GM21717 (cell line): ENCODE data around the gene COL26A1.
"Not testable (repeated sequence)": the region's sequence is repeated elsewhere in the genome, so short reads cannot be mapped to it uniquely, and the experiment has no call there.

Experiments
- ATAC-seq: cut with Tn5 transposase; IDR thresholded peaks from one replicate; pipeline ENCODE4 v1.9.1; 2021; ENCODE audit warnings: mild to moderate bottlenecking, moderate library complexity; ENCODE audit not compliant: unreplicated experiment

The COL26A1 gene

DNA sequence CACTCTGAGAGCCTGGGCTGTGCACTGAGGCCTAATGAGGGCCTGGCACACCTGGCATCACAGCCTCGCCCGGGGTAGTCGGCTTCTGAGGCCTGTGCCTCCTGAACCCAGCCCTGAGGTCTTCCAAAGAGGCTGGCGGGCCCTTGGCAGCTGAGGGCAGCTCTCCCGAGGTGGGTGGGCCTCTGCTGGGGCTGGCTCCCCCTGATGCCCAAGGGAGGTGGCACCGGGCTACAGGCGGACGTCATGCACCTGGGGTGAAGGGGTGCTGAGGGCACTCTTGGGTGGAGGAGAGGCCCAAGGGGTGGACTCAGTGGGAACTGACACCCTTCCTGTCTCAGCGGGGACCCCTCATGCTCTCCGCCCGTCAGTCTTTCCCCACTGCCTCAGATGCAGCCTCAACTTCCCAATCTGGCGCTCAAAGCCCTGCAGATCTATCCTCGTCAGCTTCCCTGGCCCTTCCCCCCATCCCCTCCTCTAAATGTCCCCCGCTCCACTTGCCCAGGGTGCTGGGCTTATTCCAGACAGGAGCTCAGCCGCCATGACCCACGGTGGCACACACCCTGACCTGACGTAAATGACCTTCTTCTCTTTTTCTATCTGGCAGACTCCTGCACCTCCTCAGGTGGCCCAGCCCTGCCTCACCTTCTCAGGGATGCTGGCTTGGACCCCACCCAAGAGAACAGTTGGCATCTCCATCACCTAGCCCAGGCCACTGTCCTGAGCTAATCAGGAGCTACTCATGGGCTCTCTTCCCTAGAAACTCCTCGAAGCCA is 228.2 kb downstream of the COL26A1 start:
- ATAC-seq, result no peak

DNA sequence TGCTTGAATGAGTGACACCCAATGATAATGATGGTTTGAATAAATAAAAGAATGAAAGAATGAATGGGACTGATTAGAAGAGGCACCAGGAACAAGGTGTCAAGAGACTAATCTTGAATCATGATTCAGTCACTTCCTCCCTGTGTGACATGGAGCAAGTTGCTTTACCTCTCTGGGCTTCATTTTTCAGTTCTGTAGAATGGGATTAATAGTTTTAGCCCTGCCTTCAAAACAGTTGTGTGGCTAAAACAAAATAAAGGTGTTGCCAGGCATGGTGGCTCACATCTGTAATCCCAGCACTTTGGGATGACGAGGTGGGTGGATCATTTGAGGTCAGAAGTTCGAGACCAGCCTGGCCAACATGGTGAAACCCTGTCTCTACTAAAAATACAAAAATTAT is 228.8 kb downstream of the COL26A1 start:
- ATAC-seq, result no peak

DNA sequence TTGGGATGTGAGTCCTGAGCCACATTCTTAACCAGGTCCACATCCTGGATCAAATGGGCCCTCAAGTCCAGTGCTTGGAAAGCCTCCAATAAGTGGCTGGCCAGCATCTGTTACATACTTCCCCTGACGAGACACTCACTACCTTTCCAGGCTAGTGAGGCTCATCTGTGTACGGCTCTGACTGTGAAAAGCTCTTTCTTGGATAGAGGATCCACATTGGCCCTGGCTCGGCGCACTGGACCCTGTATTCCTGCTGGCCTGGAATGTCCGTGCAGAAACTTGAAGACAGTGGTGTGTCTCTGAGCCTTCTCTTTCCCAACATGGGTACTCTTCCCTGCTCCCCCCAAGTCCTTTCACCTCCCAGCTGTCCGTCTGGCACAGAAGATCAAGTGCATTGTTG is 230.9 kb downstream of the COL26A1 start:
- ATAC-seq, result no peak

- ATAC-seq, result no peak
Observed at GRCh38 chr7:101594790-101595189, 232.1 kb downstream of the COL26A1 start.

DNA sequence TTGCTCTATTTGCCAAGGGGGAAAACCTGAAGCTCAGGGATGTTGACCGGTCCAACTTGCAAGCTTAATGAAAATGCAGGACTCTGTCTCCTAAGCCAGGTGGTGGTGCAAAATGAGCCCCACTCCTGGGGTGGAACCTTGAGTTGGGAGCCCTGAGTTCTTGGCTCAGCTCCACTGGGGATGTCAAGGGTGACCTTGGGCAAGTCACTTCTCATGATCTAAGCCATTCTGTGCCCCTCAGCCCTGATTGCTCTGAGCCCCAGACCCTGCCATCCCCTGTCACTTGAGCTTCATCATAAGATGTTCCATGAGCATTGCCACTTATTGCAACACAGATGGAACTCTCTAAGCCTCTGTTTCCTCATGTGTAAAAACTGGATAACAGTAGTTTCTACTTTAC is 232.6 kb downstream of the COL26A1 start:
- ATAC-seq, result no peak

- no peak for ATAC-seq
Observed at GRCh38 chr7:101595766-101596537, 233.3 kb downstream of the COL26A1 start.

- ATAC-seq, result no peak
Observed at GRCh38 chr7:101596898-101597297, 234.2 kb downstream of the COL26A1 start.

- ATAC-seq, result no peak
Observed at GRCh38 chr7:101597941-101598340, 235.3 kb downstream of the COL26A1 start.

GRCh38 chr7:101598422-101598985 is 235.8 kb downstream of the COL26A1 start:
- ATAC-seq, result no peak

DNA sequence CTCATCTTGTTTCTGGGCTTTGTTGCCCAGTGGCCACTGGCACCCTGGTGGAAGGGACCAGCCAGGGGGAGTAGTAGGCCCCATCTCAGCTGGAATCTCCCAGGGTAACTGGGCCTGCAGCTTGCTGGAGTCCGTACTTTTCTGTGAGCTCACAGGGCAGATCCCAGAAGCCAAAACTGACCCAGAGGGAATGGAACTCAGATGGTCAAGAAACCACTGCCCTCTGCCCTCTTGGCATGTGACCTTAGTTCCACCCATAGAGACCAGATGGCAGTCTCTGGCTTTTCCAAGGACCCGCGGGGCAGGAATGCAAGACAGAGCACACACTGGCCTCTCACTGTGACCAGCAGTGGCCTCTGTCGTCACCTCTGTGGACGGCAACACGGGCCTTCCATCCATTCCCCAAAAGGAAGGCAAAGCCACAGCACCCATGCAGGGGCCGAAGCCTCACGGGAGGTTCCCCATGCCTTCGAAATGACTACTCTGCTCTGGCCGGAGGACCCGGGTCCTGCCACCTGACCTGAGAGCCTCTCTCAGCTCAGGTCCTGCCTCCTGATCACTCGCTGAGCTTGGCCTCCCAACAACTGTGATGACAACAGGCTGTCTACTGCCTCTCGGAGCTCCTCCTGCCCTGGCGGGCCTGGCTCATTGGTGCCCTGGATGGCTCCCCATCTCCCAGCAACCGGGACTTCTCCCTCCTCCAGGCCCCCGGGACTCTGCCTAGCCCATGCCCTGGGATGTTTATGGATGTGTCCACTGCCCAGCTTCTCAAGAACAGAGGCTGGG is 236.5 kb downstream of the COL26A1 start:
- ATAC-seq, result no peak

DNA sequence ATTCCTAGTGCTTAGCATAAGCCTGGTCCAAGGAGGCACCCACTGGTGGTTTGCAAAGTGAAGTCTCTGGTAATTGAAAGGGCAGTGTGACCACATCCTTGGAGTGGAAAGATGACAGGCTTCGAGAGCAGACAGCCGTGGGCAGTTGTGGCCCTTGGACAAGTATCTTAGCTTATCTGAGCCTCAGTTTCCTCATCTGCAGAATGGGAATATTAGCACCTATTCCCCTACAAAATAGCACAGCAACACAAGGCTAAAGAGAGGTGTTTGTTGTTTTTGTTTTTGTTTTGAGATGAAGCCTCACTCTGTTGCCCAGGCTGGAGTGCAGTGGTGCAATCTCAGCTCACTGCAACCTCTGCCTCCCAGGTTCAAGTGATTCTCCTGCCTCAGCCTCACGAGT is 237.1 kb downstream of the COL26A1 start:
- no peak for ATAC-seq

GRCh38 chr7:101602082-101602481 is 239.4 kb downstream of the COL26A1 start:
- no peak for ATAC-seq

DNA sequence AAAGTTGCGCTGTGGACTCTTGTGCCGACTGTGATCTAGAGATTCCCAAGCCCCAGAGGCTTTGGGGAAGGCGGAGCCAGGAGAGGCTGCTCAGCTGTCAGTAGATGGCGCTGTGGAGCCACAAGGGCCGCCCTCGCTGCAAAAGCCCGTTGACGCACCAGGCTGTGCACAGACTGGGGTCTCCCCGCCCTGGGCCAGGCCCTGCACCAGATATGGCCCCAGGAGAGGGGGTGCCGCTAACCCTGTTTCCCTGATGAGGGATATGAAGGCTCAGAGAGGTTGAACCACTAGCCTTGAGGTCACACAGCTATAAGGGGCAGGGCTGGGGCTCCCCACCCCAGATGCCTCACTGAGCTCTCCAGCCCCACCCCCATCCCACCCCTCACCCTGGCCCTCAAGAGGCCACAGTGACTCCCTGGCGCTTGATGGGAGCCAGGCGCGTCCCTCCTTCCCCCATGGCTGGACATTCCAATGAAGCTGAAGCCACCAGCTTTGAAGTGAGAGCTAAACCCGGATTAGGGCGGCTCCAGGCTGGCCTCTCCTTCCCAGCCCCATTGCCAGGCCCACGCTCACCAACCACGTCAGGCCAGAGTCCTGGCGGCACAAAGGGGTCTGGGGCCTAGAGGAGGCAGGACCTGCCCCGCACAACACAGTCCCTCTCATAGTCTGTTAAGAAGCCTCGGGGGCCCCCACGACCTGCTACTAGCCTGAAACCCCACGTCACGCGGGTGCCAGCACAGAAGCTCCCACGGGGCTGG is 240.0 kb downstream of the COL26A1 start:
- no peak for ATAC-seq

- no peak for ATAC-seq
Observed at GRCh38 chr7:101604331-101604933, 241.8 kb downstream of the COL26A1 start.

GRCh38 chr7:101604934-101605332 is 242.3 kb downstream of the COL26A1 start:
- not testable (repeated sequence) for ATAC-seq

DNA sequence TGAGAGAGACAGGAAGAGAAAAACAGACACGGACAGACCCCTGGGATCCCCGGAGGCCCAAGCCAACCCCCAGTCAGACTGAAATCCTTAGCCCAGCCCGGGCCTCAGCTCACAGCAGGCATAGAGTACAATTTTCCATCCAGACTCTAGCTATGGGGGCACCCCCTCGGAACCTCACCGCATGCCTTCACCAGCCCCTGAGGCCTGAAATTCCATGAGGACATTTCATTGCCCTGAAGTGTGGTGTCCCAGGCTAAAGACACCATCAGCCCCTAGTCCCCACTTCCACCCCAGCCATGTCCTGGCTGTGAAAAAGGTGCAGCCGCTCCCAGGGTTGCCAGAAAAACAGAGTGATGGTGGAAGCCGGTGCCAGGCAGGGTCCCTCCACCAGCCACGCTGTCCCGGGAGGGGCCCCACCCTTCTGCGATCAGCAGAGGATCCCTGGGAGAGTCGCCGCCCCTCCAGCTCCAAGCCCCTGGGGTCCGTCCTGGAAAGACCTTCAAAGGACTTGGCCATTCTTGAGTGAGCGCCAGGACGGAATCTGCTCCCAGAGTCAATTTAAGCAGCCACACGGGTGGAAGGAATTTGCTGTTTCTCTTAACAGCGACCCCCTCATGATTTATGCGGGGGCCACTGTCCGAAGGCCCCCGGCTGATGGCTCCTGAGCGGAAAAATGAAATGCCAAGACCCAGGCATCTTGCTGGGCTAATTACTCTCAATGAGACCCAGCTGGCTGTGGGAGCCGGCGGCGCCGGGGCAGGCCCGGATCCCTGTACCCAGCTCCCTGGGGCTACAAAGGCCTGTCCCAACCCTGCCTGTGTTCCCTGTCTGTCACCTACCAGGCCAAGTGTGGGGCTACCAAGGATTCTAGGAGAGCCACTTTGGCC is 243.2 kb downstream of the COL26A1 start:
- no peak for ATAC-seq

DNA sequence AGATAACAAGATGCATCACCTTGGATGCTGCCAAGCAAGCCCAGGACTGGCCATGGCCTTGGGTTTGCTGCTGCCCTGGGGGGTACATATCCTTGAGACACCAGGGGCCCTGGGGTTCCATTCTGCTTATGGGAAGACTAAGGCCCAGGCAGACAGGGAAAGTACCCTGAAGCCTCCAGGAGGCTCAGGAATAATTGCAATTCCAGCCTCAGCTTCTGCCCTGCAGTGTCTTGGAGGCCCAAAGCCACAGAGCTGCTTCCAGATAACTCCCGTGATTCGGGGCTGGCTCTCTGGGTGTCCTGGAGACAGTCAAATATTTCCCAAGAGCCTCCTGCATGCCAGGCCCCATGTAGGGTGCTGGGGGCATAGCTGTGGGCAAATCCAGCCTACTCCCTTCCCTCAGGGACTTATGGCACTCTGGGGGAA is 243.8 kb downstream of the COL26A1 start:
- ATAC-seq, result no peak
